Measurements from ENCODE around the gene ST6GALNAC3. TPM values are rescaled to one million over a fixed set of nuclear protein-coding genes. Genes with fewer than 3 reads are reported as not detected.

ST6GALNAC3 gene
- total RNA-seq, 1 experiment from 2014 or later: 4.8 TPM

GRCh38 chr1:76576876-76577524 lies 502.5 kb downstream of the ST6GALNAC3 start:
- H3K4me2 ChIP-seq (ENCODE audit: low read depth, low read length, poor library complexity, severe bottlenecking): no peak overlapping the region
- H3K27me3 ChIP-seq (ENCODE audit: low read length): no peaks in the 10 kb centered on the region
- no peaks in the 10 kb centered on the region for H4K20me1 ChIP-seq (ENCODE audit: insufficient read depth, low read depth, low read length)
- H3K36me3 ChIP-seq (ENCODE audit: insufficient read depth, low read length): no peaks in the 10 kb centered on the region
- no peak overlapping the region for H2AFZ ChIP-seq (ENCODE audit: low read length)
- no peak overlapping the region for H3K27ac ChIP-seq (ENCODE audit: low read length)
- no peaks in the 10 kb centered on the region for H3K4me1 ChIP-seq (ENCODE audit: low read length)
- no peaks in the 10 kb centered on the region for H3K9me2 ChIP-seq (replicated peaks; ENCODE audit: insufficient read depth, low read length)
- no peaks in the 10 kb centered on the region for H3K79me2 ChIP-seq (ENCODE audit: low read length)
- H3K9me3 ChIP-seq (ENCODE audit: low read length): no peaks in the 10 kb centered on the region
- H3K4me3 ChIP-seq (ENCODE audit: low read length): no peak overlapping the region
- no peak for DNase-seq
- no peak overlapping the region for H3K9ac ChIP-seq (ENCODE audit: low read length)

GRCh38 chr1:76577525-76578185 lies 503.1 kb downstream of the ST6GALNAC3 start:
- Histone ChIP-seq H2AFZ (ENCODE audit: low read length) (no peak overlapping the region), H3K27me3 (ENCODE audit: low read length) (no peaks in the 10 kb centered on the region), H4K20me1 (ENCODE audit: insufficient read depth, low read depth, low read length) (no peaks in the 10 kb centered on the region), H3K9me2 (replicated peaks; ENCODE audit: insufficient read depth, low read length) (no peaks in the 10 kb centered on the region), H3K4me3 (ENCODE audit: low read length) (no peak overlapping the region), H3K4me1 (ENCODE audit: low read length) (no peaks in the 10 kb centered on the region), H3K4me2 (ENCODE audit: low read depth, low read length, poor library complexity, severe bottlenecking) (no peak overlapping the region), H3K36me3 (ENCODE audit: insufficient read depth, low read length) (no peaks in the 10 kb centered on the region), H3K27ac (ENCODE audit: low read length) (no peak overlapping the region), H3K79me2 (ENCODE audit: low read length) (no peaks in the 10 kb centered on the region), H3K9ac (ENCODE audit: low read length) (no peak overlapping the region), H3K9me3 (ENCODE audit: low read length) (no peaks in the 10 kb centered on the region)
- DNase-seq: no peak

- H3K27ac ChIP-seq (ENCODE audit: low read length): no peak overlapping the region
- no peaks in the 10 kb centered on the region for H4K20me1 ChIP-seq (ENCODE audit: insufficient read depth, low read depth, low read length)
- no peaks in the 10 kb centered on the region for H3K27me3 ChIP-seq (ENCODE audit: low read length)
- no peaks in the 10 kb centered on the region for H3K36me3 ChIP-seq (ENCODE audit: insufficient read depth, low read length)
- no peaks in the 10 kb centered on the region for H3K9me2 ChIP-seq (replicated peaks; ENCODE audit: insufficient read depth, low read length)
- no peak for DNase-seq
- H3K4me3 ChIP-seq (ENCODE audit: low read length): no peak overlapping the region
- no peaks in the 10 kb centered on the region for H3K79me2 ChIP-seq (ENCODE audit: low read length)
- no peak overlapping the region for H3K9ac ChIP-seq (ENCODE audit: low read length)
- peaks cover 3% of the 10 kb centered on the region; the same call in 1 of the 2 replicates for H3K4me1 ChIP-seq (ENCODE audit: low read length)
- H3K4me2 ChIP-seq (ENCODE audit: low read depth, low read length, poor library complexity, severe bottlenecking): no peak overlapping the region
- no peak overlapping the region for H2AFZ ChIP-seq (ENCODE audit: low read length)
- no peaks in the 10 kb centered on the region for H3K9me3 ChIP-seq (ENCODE audit: low read length)
Measured at GRCh38 chr1:76580206-76580605, 505.7 kb downstream of the ST6GALNAC3 start.

- Histone ChIP-seq H2AFZ (ENCODE audit: low read length) (no peak overlapping the region), H3K27me3 (ENCODE audit: low read length) (no peaks in the 10 kb centered on the region), H4K20me1 (ENCODE audit: insufficient read depth, low read depth, low read length) (no peaks in the 10 kb centered on the region), H3K4me2 (ENCODE audit: low read depth, low read length, poor library complexity, severe bottlenecking) (no peak overlapping the region), H3K79me2 (ENCODE audit: low read length) (no peaks in the 10 kb centered on the region), H3K27ac (ENCODE audit: low read length) (no peak overlapping the region), H3K4me1 (ENCODE audit: low read length) (peaks cover 3% of the 10 kb centered on the region), H3K36me3 (ENCODE audit: insufficient read depth, low read length) (no peaks in the 10 kb centered on the region), H3K9ac (ENCODE audit: low read length) (no peak overlapping the region), H3K4me3 (ENCODE audit: low read length) (no peak overlapping the region), H3K9me2 (replicated peaks; ENCODE audit: insufficient read depth, low read length) (no peaks in the 10 kb centered on the region), H3K9me3 (ENCODE audit: low read length) (no peaks in the 10 kb centered on the region)
- DNase-seq: no peak
Measured at GRCh38 chr1:76581712-76582111, 507.2 kb downstream of the ST6GALNAC3 start.

- Histone ChIP-seq H3K9me3 (ENCODE audit: low read length) (no peaks in the 10 kb centered on the region), H3K4me3 (ENCODE audit: low read length) (no peak overlapping the region), H3K9me2 (replicated peaks; ENCODE audit: insufficient read depth, low read length) (no peaks in the 10 kb centered on the region), H3K9ac (ENCODE audit: low read length) (no peak overlapping the region), H3K4me2 (ENCODE audit: low read depth, low read length, poor library complexity, severe bottlenecking) (no peak overlapping the region), H4K20me1 (ENCODE audit: insufficient read depth, low read depth, low read length) (no peaks in the 10 kb centered on the region), H3K27me3 (ENCODE audit: low read length) (no peaks in the 10 kb centered on the region; the same call in 1 of the 2 replicates), H2AFZ (ENCODE audit: low read length) (no peak overlapping the region), H3K4me1 (ENCODE audit: low read length) (peaks cover 3% of the 10 kb centered on the region), H3K36me3 (ENCODE audit: insufficient read depth, low read length) (no peaks in the 10 kb centered on the region), H3K27ac (ENCODE audit: low read length) (no peak overlapping the region), H3K79me2 (ENCODE audit: low read length) (no peaks in the 10 kb centered on the region)
- DNase-seq: no peak
Measured at GRCh38 chr1:76583235-76583868, 508.8 kb downstream of the ST6GALNAC3 start.

GRCh38 chr1:76583875-76584477 lies 509.4 kb downstream of the ST6GALNAC3 start:
- Histone ChIP-seq H3K27me3 (ENCODE audit: low read length) (no peaks in the 10 kb centered on the region; the same call in 1 of the 2 replicates), H4K20me1 (ENCODE audit: insufficient read depth, low read depth, low read length) (no peaks in the 10 kb centered on the region), H3K36me3 (ENCODE audit: insufficient read depth, low read length) (no peaks in the 10 kb centered on the region), H3K79me2 (ENCODE audit: low read length) (no peaks in the 10 kb centered on the region), H3K4me2 (ENCODE audit: low read depth, low read length, poor library complexity, severe bottlenecking) (no peak overlapping the region), H3K9me2 (replicated peaks; ENCODE audit: insufficient read depth, low read length) (no peaks in the 10 kb centered on the region), H3K9me3 (ENCODE audit: low read length) (no peaks in the 10 kb centered on the region), H2AFZ (ENCODE audit: low read length) (no peak overlapping the region), H3K9ac (ENCODE audit: low read length) (no peak overlapping the region), H3K4me3 (ENCODE audit: low read length) (no peak overlapping the region), H3K4me1 (ENCODE audit: low read length) (peaks cover 3% of the 10 kb centered on the region), H3K27ac (ENCODE audit: low read length) (no peak overlapping the region)
- DNase-seq: no peak

- no peak overlapping the region for H3K4me2 ChIP-seq (ENCODE audit: low read depth, low read length, poor library complexity, severe bottlenecking)
- H3K9me2 ChIP-seq (replicated peaks; ENCODE audit: insufficient read depth, low read length): no peaks in the 10 kb centered on the region
- H3K36me3 ChIP-seq (ENCODE audit: insufficient read depth, low read length): no peaks in the 10 kb centered on the region
- no peaks in the 10 kb centered on the region for H4K20me1 ChIP-seq (ENCODE audit: insufficient read depth, low read depth, low read length)
- H3K4me3 ChIP-seq (ENCODE audit: low read length): no peak overlapping the region
- no peaks in the 10 kb centered on the region for H3K79me2 ChIP-seq (ENCODE audit: low read length)
- H2AFZ ChIP-seq (ENCODE audit: low read length): no peak overlapping the region
- no peak for DNase-seq
- no peaks in the 10 kb centered on the region for H3K9me3 ChIP-seq (ENCODE audit: low read length)
- peaks cover 3% of the 10 kb centered on the region for H3K4me1 ChIP-seq (ENCODE audit: low read length)
- no peaks in the 10 kb centered on the region; the same call in 1 of the 2 replicates for H3K27me3 ChIP-seq (ENCODE audit: low read length)
- no peak overlapping the region for H3K27ac ChIP-seq (ENCODE audit: low read length)
- H3K9ac ChIP-seq (ENCODE audit: low read length): no peak overlapping the region
Measured at GRCh38 chr1:76585980-76586674, 511.6 kb downstream of the ST6GALNAC3 start.
